SK-N-SH treated with all-trans-retinoic acid at 6 μM for 48 hours (cell line): ENCODE measurements around the gene ZNF385C.

Experiments used
- ATAC-seq: fragments of 200-7000 bp; cut with Tn5 transposase; 3 replicates; pipeline ENCODE4 v1.9.1; 2020; ENCODE audit warnings: mild to moderate bottlenecking, moderate library complexity
- ARNTL ChIP-seq: fragments of 450-650 bp; formaldehyde crosslinking; IDR thresholded peaks from 2 replicates; pipeline ENCODE4 v1.5.0; 2020; ENCODE audit warnings: low read depth, mild to moderate bottlenecking, moderate library complexity, borderline replicate concordance
- BACH2 ChIP-seq: fragments of 250-450 bp; sonication (Bioruptor Pico); IDR thresholded peaks from 2 replicates; pipeline ENCODE4 v1.9.0; 2021; ENCODE audit warnings: mild to moderate bottlenecking, borderline replicate concordance
- CSDC2 ChIP-seq: fragments of 250-450 bp; sonication (Bioruptor Pico); IDR thresholded peaks from 2 replicates; pipeline ENCODE4 v1.5.0; 2020; ENCODE audit warnings: mild to moderate bottlenecking, moderate library complexity
- ESRRG ChIP-seq: fragments of 250-450 bp; sonication (Bioruptor Pico); IDR thresholded peaks from 2 replicates; pipeline ENCODE4 v1.6.1; 2021; ENCODE audit warnings: mild to moderate bottlenecking
- GLIS3 ChIP-seq: fragments of 250-450 bp; sonication (Bioruptor Pico); IDR thresholded peaks from 2 replicates; pipeline ENCODE4 v1.5.0; 2020; ENCODE audit warnings: mild to moderate bottlenecking, moderate library complexity
- ISL1 ChIP-seq: fragments of 250-450 bp; sonication (Bioruptor Pico); IDR thresholded peaks from 2 replicates; pipeline ENCODE4 v2.1.2; 2022; ENCODE audit warnings: mild to moderate bottlenecking, moderate library complexity
- OSR1 ChIP-seq: fragments of 250-450 bp; sonication (Bioruptor Pico); IDR thresholded peaks from 2 replicates; pipeline ENCODE4 v1.8.0; 2022; ENCODE audit warnings: moderate library complexity, mild to moderate bottlenecking, inconsistent platforms
- PATZ1 ChIP-seq: fragments of 250-450 bp; sonication (Bioruptor Pico); IDR thresholded peaks from 2 replicates; pipeline ENCODE4 v1.8.0; 2020; ENCODE audit warnings: mild to moderate bottlenecking, moderate library complexity, borderline replicate concordance
- POU6F1 ChIP-seq: fragments of 250-450 bp; sonication (Bioruptor Pico); IDR thresholded peaks from 2 replicates; pipeline ENCODE4 v1.8.0; 2021; ENCODE audit warnings: low read depth, mild to moderate bottlenecking, moderate library complexity, borderline replicate concordance
- PPARA ChIP-seq: fragments of 250-450 bp; sonication (Bioruptor Pico); IDR thresholded peaks from 2 replicates; pipeline ENCODE4 v1.5.0; 2020; ENCODE audit warnings: mild to moderate bottlenecking, borderline replicate concordance
- RARB ChIP-seq: fragments of 250-450 bp; sonication (Bioruptor Pico); IDR thresholded peaks from 2 replicates; pipeline ENCODE4 v1.8.0; 2021; ENCODE audit warnings: mild to moderate bottlenecking, moderate library complexity
- SNAI2 ChIP-seq: fragments of 250-450 bp; sonication (Bioruptor Pico); IDR thresholded peaks from 2 replicates; pipeline ENCODE4 v1.5.0; 2020; ENCODE audit warnings: mild to moderate bottlenecking, moderate library complexity
- TOX ChIP-seq: fragments of 250-450 bp; sonication (Bioruptor Pico); IDR thresholded peaks from 2 replicates; pipeline ENCODE4 v1.8.0; 2021; ENCODE audit warnings: mild to moderate bottlenecking, moderate library complexity, borderline replicate concordance
- ZC3H10 ChIP-seq: fragments of 250-450 bp; sonication (Bioruptor Pico); IDR thresholded peaks from 2 replicates; pipeline ENCODE4 v1.5.1; 2021; ENCODE audit warnings: mild to moderate bottlenecking, moderate library complexity
- ZFP3 ChIP-seq: fragments of 250-450 bp; sonication (Bioruptor Pico); IDR thresholded peaks from 2 replicates; pipeline ENCODE4 v1.5.0; 2020; ENCODE audit warnings: mild to moderate bottlenecking, moderate library complexity
- ZFP30 ChIP-seq: fragments of 450-650 bp; formaldehyde crosslinking; IDR thresholded peaks from 2 replicates; pipeline ENCODE4 v1.5.0; 2022; ENCODE audit warnings: mild to moderate bottlenecking, moderate library complexity
- ZNF565 ChIP-seq: fragments of 450-650 bp; formaldehyde crosslinking; conservative IDR thresholded peaks from 2 replicates; pipeline ENCODE4 v1.5.0; 2020; ENCODE audit warnings: low read depth, mild to moderate bottlenecking, moderate library complexity
- ZNF70 ChIP-seq: fragments of 450-650 bp; formaldehyde crosslinking; IDR thresholded peaks from 2 replicates; pipeline ENCODE4 v1.5.0; 2020; ENCODE audit warnings: mild to moderate bottlenecking, moderate library complexity
- ZNF8 ChIP-seq: fragments of 450-650 bp; formaldehyde crosslinking; IDR thresholded peaks from 2 replicates; pipeline ENCODE4 v1.5.0; 2020; ENCODE audit warnings: mild to moderate bottlenecking, moderate library complexity

ZNF385C gene

GRCh38 chr17:42135664-42136653 lies 37.7 kb upstream of the ZNF385C start:
- ATAC-seq = peak; percentile 51
- TF ChIP-seq ZNF70 (CRISPR knock-in tag) = no peak
- TF ChIP-seq ZNF8 (CRISPR knock-in tag) = no peak

- ATAC-seq = no peak
- no peak for TF ChIP-seq ZFP3 (CRISPR knock-in tag)
- TF ChIP-seq BACH2 (CRISPR knock-in tag) = no peak
- no peak for TF ChIP-seq ISL1 (CRISPR knock-in tag)
- no peak for TF ChIP-seq TOX (CRISPR knock-in tag)
These were observed 36.9 kb upstream of the ZNF385C start for GRCh38 chr17:42135151-42135550.

- TF ChIP-seq ZNF565 (CRISPR knock-in tag) = no peak
- TF ChIP-seq PPARA (CRISPR knock-in tag) = no peak
- no peak for TF ChIP-seq SNAI2 (CRISPR knock-in tag)
- TF ChIP-seq ISL1 (CRISPR knock-in tag) = no peak
- TF ChIP-seq RARB (CRISPR knock-in tag) = no peak
- TF ChIP-seq PATZ1 (CRISPR knock-in tag) = no peak
- no peak for TF ChIP-seq ESRRG
- TF ChIP-seq ZNF70 (CRISPR knock-in tag) = no peak
- no peak for TF ChIP-seq POU6F1
- TF ChIP-seq ZFP30 (CRISPR knock-in tag) = no peak
- no peak for TF ChIP-seq BACH2 (CRISPR knock-in tag)
- no peak for TF ChIP-seq ZC3H10
- TF ChIP-seq TOX (CRISPR knock-in tag) = no peak
- TF ChIP-seq CSDC2 = no peak
- ATAC-seq = no peak
These were observed 35.3 kb upstream of the ZNF385C start for GRCh38 chr17:42133461-42134041.

- TF ChIP-seq PPARA (CRISPR knock-in tag) = no peak
- TF ChIP-seq POU6F1 = no peak
- TF ChIP-seq SNAI2 (CRISPR knock-in tag) = no peak
- no peak for TF ChIP-seq TOX (CRISPR knock-in tag)
- TF ChIP-seq CSDC2 = no peak
- no peak for TF ChIP-seq ISL1 (CRISPR knock-in tag)
- no peak for TF ChIP-seq PATZ1 (CRISPR knock-in tag)
- TF ChIP-seq ZFP3 (CRISPR knock-in tag) = no peak
- no peak for TF ChIP-seq RARB (CRISPR knock-in tag)
- TF ChIP-seq ESRRG = no peak
- no peak for TF ChIP-seq ZNF8 (CRISPR knock-in tag)
- no peak for TF ChIP-seq OSR1
- TF ChIP-seq ARNTL (CRISPR knock-in tag) = no peak
- TF ChIP-seq ZFP30 (CRISPR knock-in tag) = no peak
- no peak for TF ChIP-seq ZC3H10
- no peak for TF ChIP-seq ZNF565 (CRISPR knock-in tag)
- no peak for TF ChIP-seq BACH2 (CRISPR knock-in tag)
- no peak for TF ChIP-seq GLIS3
- peak; percentile 79 for ATAC-seq
These were observed 34.7 kb upstream of the ZNF385C start for GRCh38 chr17:42132941-42133340.
